ENCODE results near the gene CLCA1.

The CLCA1 gene

DNA sequence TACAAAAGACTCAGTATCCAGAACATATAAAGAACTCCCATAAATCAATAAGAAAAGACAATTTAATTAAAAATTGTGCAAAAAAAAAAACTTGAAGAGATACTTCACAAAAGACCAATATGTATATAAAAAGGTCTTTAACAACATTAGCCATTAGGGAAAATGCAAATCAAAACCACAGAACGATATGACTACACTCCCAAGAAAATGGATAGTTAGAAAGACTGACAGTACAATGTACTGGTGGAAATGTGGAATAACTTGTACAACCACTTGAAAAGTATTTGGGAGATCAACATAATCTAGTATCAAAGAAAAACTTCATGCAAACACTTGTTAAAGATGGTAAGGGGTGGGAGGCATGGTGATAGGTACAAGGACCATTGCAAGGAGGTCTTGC is 3.9 kb upstream of the CLCA1 start:
- DNase-seq, result no peak

DNA sequence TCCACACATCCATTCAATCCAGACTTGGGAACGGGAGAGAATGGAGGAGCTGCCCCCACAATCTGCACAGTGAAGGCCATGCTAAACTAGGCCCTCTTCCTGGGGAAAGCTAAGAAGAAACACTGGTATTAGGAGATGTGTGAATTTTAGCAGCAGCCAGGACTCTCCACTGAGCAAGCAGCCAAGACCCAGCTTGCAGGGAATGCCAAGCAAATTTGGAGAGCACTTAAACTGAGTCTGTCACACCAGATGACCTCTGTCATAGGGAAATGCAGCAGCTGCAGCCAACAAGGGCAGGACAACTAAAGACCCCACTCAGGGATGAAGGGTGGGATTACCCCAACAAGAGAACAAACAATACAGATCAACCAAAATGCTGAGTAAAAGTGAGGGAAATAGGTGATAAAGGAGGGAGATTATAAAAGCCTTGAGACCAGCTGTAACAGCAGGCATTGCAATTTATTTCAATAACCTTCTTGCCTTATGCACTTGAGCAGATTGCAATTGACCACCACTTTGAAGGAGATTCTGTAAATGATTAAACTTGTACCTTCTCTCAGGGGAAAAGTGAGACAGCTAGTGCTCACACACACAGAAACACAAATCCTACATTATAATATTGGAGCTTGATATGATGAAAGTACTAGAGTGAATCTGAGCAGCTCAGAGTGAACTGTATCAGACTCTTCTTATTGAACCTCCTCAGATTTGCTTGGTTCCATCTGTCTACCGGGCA is 2.5 kb upstream of the CLCA1 start:
- DNase-seq, result no peak

DNA sequence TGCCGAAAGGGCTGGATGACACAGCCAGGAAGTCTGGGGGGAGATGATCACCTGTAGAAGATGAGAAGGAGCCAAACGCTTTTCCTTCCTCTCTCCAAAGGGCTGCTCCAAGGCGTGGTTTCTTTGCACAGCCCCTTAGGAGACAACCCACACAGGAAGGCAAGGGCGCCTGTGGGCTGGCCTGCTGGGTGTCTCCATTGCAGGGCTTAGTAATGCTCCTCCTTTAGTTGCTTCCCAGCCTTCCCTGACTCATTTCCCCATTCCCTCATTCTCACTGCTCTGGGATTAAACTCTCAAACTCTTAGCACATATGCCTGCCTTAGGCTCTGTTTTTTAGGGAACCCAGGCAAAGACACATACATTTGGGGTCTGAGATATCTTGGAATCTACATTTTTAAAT is 1.7 kb upstream of the CLCA1 start:
- no peak for DNase-seq

GRCh38 chr1:86470859-86471258 is 2.1 kb downstream of the CLCA1 start:
- no peak for DNase-seq

DNA sequence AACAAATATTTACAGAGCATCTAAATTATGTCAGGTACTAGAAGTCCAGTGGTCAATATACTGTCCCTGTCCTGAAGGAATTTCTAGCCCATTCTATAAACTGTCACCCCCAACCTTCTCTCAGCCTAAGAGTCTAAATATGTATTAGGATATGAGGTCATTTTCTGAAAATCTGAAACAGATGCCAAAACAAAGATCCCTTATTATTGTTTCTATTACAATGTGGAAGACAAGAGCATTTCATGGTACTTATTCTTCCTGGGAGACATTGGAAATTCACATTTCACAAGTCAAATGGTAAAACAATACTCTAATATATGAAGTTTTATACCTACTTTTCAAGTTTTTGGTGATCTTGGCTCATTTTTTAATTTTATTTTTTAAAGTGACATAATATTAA is 2.6 kb downstream of the CLCA1 start:
- DNase-seq, result no peak

DNA sequence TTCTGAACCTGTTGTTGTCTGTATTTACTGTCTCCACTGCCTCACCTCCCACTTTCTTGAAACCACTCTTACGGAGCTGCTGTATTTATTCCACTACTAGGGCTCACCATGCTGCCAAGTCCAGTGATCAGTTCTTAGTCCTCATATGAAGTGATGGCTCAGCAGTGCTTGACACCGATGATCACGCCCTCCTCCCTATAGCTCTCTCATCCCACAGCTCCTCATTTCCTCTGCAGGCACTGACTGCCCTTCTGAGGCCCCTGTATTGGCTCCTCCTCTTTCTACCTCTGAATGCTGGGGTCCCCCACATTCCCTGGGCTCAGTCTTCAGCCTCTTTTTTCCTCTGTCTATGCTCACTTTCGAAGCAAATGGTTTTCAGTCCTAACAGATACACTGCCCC is 3.4 kb downstream of the CLCA1 start:
- no peak for DNase-seq

- no peak for DNase-seq
These were observed 4.0 kb downstream of the CLCA1 start for GRCh38 chr1:86472767-86473166.

DNA sequence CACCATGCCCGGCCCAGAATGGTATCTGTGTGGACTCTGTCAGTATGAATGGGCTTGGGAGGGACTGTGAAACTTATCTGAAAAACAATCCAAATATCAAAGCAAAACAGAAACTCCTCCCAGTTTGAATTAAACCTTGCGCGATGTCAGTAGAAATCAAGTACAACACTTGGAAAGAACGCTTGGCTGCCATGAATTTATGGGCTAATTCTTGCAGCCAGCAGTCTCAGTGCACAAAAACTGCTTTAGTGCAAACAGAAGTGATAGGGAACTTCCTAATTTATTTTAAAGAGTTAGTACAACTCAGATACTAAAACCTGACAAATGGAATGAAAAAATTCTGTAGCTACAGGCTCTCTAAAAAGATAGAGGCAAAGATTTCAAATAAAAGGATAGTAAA is 8.5 kb downstream of the CLCA1 start:
- no peak for DNase-seq

- DNase-seq, result no peak
These were observed 9.0 kb downstream of the CLCA1 start for GRCh38 chr1:86477682-86478081.

GRCh38 chr1:86478416-86479156 is 9.9 kb downstream of the CLCA1 start:
- no peak for DNase-seq

GRCh38 chr1:86481966-86482365 is 13.2 kb downstream of the CLCA1 start:
- no peak for DNase-seq

- DNase-seq, result no peak
These were observed 18.5 kb downstream of the CLCA1 start for GRCh38 chr1:86487131-86487810.

GRCh38 chr1:86487811-86488141 is 19.0 kb downstream of the CLCA1 start:
- no peak for DNase-seq

DNA sequence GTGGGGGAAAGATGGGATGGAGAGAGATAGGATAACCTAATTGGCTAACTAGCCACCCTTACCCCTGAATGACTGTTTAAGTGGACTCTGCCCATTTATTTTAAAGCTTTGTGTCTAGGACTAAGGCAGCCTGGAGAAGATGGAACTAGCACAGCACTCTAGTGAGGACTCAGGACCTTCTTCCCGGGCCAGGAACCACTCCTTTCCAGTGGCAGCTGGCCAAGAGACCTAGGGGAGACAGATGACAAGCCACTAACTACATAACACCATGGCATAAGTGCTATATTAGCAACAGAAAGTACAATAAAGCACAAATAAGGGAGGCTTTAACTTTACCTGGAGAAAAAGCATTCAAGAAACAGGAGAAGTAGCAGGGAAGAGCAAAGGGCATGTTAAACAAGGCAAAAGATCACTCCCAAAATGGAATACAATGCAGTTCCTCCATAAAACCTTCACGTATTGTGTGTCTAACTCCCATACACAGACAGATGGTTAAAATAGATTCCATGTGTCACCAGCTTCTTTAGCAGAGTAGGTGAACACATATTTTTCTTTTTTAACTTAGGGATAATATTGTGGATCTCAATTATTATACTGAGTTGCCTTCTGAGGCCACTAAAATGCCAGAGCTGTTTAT is 20.6 kb downstream of the CLCA1 start:
- no peak for DNase-seq

DNA sequence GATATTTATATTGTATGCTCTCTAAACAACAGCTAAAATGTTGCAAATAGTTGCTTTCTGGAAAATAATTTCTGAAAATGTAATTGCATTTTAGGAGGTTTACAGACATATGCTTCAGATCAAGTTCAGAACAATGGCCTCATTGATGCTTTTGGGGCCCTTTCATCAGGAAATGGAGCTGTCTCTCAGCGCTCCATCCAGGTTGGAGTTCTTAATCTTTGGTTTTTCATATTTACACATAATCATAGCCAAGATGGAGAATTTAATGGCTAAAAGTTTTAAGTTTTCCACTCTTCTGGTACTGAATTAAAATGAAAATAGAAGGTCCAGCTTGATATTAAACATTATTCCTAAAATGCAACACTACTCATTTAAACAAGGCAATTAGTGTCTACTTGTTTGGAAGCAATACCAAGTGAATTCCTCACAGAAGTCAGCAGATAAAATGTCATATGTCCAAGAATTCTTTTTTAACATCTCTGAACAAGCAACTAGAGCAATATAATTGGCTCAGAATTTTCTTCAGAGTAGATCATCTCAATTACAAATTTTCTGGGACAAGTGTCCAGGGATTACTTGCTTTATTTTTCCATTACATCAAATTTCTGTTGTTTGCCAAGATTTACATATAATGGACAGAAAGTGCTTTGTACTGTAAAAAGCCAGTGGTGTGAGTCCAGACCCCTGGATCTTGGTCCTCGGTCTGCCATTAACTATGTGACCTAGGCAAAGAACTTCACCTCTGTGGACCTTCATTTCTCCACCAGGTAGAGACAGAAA is 22.6 kb downstream of the CLCA1 start:
- DNase-seq, result no peak

GRCh38 chr1:86498281-86498680 is 29.6 kb downstream of the CLCA1 start:
- no peak for DNase-seq

- DNase-seq, result peak in 1 of 2 experiments; percentile 68
These were observed 31.4 kb downstream of the CLCA1 start for GRCh38 chr1:86499987-86500593.

- no peak for DNase-seq
These were observed 32.0 kb downstream of the CLCA1 start for GRCh38 chr1:86500714-86501113.

DNA sequence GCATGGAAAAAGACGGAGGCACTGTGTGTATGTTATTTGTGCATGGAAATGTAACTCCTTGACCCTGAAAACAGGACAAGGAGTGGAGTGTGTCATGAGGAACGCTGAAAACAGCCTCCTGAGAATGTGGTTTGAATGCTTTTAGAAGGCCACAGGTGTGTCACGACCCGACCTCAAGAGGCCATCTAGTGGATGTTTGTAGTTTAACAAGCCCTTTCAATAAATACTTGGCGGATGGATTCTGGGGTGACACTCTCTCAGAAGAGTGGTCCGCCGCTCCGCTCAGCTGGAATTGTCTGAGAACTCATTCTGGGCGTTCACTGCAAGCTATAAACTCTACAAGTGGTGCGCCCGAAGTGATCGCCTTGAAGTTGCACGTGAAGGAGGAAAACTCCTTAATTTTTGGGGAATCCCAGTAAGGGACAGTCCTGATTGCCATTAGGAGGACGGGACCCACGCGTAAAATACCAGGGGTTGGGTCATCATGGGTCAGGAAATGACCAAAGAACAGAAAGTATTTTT is 33.5 kb downstream of the CLCA1 start:
- peak in 1 of 2 experiments; percentile 15 for DNase-seq

- DNase-seq, result no peak
These were observed 34.1 kb downstream of the CLCA1 start for GRCh38 chr1:86502721-86503405.

DNA sequence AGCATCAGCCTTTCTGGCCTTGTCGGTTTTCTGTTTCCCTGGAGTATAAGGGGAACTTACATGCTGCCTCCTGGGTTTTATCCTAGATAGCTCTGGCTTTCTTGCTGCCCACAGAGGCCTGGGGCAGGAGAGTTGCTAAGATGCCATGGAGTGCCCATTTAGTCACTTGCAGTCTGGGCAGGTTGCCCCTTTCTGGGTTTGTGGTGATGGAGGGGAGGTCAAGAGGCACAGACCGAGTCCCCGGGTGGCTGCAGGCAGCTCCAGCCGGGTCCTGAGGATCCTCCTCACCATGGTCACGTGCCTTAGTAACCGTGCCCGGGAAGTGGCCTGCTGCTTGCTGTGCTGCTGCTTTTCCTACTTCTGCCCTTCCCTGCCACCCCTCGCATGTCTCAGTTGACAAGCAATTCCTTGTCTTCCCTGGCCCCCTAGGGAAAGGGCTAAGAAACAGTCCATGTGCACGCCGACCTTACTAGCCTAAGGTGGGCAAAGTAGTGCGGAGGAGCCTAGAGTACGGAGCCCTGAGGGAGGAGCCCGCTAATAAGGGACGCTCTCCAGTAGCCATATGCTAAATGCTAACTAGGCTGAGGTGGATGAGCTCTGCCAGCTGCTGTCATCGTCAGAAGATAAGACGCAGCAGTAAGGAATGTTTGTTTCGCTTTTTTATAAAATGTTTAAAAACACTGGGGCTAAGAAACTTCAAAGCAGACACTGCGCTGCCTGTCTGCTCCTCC is 34.8 kb downstream of the CLCA1 start:
- DNase-seq, result no peak
